KMS-11 (cell line): ENCODE data around the gene TAP2.

Source experiments
- H2AFZ ChIP-seq: fragments of 200-600 bp; sonication (generic); 2 replicates; pipeline ENCODE4 v1.6.1; 2016; ENCODE audit warnings: antibody characterized with exemption, mixed run types, low read depth
- H3K27ac ChIP-seq: fragments of 200-600 bp; sonication (generic); 2 replicates; pipeline ENCODE4 v1.6.1; 2016; ENCODE audit warnings: mild to moderate bottlenecking, mixed run types
- H3K27me3 ChIP-seq: fragments of 200-600 bp; sonication (generic); 2 replicates; pipeline ENCODE4 v1.6.1; 2017; ENCODE audit warnings: mild to moderate bottlenecking, low read depth, mixed run types, moderate library complexity; ENCODE audit not compliant: insufficient read depth
- H3K36me3 ChIP-seq: fragments of 200-600 bp; sonication (generic); 2 replicates; pipeline ENCODE4 v1.6.1; 2017; ENCODE audit warnings: mild to moderate bottlenecking, mixed run types; ENCODE audit not compliant: insufficient read depth
- H3K4me1 ChIP-seq: fragments of 200-600 bp; sonication (generic); 2 replicates; pipeline ENCODE4 v1.6.1; 2016; ENCODE audit warnings: mild to moderate bottlenecking, low read depth, mixed run types; ENCODE audit not compliant: poor library complexity, severe bottlenecking
- H3K4me2 ChIP-seq: fragments of 200-600 bp; sonication (generic); 2 replicates; pipeline ENCODE4 v1.7.0; 2016; ENCODE audit warnings: mild to moderate bottlenecking, mixed run types
- H3K4me3 ChIP-seq: fragments of 200-600 bp; sonication (generic); IDR thresholded peaks from 2 replicates; pipeline ENCODE4 v1.6.1; 2017; ENCODE audit warnings: low read depth, low read length, mixed read lengths; ENCODE audit not compliant: insufficient read depth
- H3K79me2 ChIP-seq: fragments of 200-600 bp; sonication (generic); 2 replicates; pipeline ENCODE4 v1.6.1; 2016; ENCODE audit warnings: low read depth, mixed run types; ENCODE audit not compliant: insufficient read depth
- H3K9ac ChIP-seq: fragments of 200-600 bp; sonication (generic); 2 replicates; pipeline ENCODE4 v1.6.1; 2016; ENCODE audit warnings: mild to moderate bottlenecking, mixed run types
- H4K20me1 ChIP-seq: fragments of 200-600 bp; sonication (generic); 2 replicates; pipeline ENCODE4 v1.6.1; 2016; ENCODE audit warnings: mild to moderate bottlenecking, mixed run types; ENCODE audit not compliant: insufficient read depth
- TF ChIP-seq, protein P1 (sequence below): fragments of 200-600 bp; sonication (generic); conservative IDR thresholded peaks from 2 replicates; pipeline ENCODE4 v1.6.1; 2017; ENCODE audit warnings: low read depth, mild to moderate bottlenecking, antibody characterized with exemption, low read length, moderate library complexity, mixed read lengths

The TAP2 gene

DNA sequence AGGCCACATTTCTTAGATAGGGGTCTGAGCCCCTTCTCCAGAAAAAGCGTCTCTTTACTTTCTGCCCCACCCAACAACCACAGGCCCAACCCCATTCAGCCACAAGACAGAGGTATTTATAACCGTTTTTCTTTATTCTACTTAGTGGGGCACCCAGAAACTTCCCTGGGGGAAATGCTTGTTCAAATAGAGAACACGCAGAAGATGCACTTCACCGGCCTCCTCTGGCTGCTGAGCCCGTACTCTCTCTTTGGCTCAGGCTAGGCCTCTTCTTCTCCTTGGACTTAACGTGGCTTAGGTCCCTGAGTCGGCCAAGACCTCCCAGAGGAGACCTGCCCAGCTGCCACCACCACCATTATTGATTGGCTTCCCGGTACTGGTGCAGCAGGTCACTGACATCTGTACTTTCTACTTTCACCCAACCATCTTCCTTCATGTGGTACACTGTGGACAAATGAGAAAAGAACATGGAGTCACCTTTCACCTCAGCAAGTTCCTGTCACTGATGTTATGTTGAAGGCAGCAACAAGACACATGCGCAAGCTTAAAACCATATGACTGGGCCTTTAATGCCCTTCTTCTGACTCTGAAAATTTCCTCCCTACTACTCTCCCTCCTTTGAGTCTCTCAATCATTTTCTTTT is 2.2 kb upstream of the TAP2 start:
- Histone ChIP-seq H3K79me2 (peaks cover 26% of the 10 kb centered on the region; the same call in 1 of the 2 replicates), H2AFZ (no peak overlapping the region), H4K20me1 (no peaks in the 10 kb centered on the region), H3K4me1 (peaks cover 52% of the 10 kb centered on the region), H3K4me2 (no peak overlapping the region), H3K4me3 (no peak overlapping the region), H3K9ac (no peak overlapping the region), H3K36me3 (peaks cover 3% of the 10 kb centered on the region; the same call in 1 of the 2 replicates), H3K27ac (no peak overlapping the region), H3K27me3 (no peaks in the 10 kb centered on the region)
- TF ChIP-seq, protein P1, sequence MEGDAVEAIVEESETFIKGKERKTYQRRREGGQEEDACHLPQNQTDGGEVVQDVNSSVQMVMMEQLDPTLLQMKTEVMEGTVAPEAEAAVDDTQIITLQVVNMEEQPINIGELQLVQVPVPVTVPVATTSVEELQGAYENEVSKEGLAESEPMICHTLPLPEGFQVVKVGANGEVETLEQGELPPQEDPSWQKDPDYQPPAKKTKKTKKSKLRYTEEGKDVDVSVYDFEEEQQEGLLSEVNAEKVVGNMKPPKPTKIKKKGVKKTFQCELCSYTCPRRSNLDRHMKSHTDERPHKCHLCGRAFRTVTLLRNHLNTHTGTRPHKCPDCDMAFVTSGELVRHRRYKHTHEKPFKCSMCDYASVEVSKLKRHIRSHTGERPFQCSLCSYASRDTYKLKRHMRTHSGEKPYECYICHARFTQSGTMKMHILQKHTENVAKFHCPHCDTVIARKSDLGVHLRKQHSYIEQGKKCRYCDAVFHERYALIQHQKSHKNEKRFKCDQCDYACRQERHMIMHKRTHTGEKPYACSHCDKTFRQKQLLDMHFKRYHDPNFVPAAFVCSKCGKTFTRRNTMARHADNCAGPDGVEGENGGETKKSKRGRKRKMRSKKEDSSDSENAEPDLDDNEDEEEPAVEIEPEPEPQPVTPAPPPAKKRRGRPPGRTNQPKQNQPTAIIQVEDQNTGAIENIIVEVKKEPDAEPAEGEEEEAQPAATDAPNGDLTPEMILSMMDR = no peak

DNA sequence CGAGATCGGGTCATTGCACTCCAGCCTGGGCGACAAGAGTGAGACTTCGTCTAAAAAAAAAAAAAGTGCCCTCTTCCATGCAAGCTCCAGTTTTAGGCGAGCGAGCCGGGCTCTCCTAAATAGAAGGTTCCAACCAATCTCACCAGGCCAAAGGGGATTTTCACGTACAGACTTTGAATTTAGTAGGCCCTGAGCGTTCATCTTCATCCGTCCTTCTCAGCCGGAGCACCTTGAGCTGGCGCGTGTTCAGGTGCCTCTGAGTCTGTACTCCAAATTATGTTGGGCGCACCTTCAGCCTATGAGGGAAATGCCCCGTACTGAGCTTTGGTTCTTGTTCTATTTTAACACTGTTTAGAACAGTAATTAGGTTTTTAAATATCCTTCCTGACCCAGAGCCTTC is 817 bp upstream of the TAP2 start:
- peaks cover 42% of the 10 kb centered on the region for H3K4me1 ChIP-seq
- TF ChIP-seq, protein P1 = no peak
- no peak overlapping the region for H3K4me2 ChIP-seq
- no peak overlapping the region for H2AFZ ChIP-seq
- peak overlapping the region; percentile 72; the same call in 1 of the 2 replicates for H3K27ac ChIP-seq
- no peaks in the 10 kb centered on the region for H3K27me3 ChIP-seq
- no peaks in the 10 kb centered on the region for H4K20me1 ChIP-seq
- no peak overlapping the region for H3K4me3 ChIP-seq
- H3K79me2 ChIP-seq = peaks cover 26% of the 10 kb centered on the region; the same call in 1 of the 2 replicates
- H3K9ac ChIP-seq = no peak overlapping the region
- peaks cover 3% of the 10 kb centered on the region; the same call in 1 of the 2 replicates for H3K36me3 ChIP-seq

DNA sequence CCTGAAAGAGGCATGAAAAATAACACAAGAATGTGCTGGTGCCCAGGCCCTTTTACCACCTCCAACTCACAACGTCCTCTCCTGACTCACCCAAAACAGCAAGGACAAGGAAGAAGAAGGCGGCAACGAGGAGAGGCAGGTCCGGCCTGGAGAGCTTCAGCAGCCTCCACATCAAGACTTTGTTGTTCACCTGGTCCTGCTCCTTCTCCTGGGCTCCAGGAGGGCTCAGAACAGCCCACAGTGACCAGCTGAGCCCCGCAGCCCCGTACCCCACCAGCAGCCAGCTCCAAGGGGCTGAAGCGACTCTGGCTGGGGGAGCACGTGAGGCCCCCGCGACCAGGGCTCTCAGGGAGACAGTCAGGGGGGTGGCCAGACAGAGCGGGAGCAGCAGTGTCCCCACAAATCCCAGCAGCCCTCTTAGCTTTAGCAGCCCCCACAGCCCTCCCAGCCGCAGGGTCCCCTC is 857 bp downstream of the TAP2 start:
- Histone ChIP-seq H2AFZ (peak overlapping the region; percentile 70), H3K4me1 (peaks cover 36% of the 10 kb centered on the region), H3K27ac (peak overlapping the region; percentile 72), H3K79me2 (peaks cover 17% of the 10 kb centered on the region; the same call in 1 of the 2 replicates), H3K4me3 (no peak overlapping the region), H3K27me3 (no peaks in the 10 kb centered on the region), H3K9ac (peak overlapping the region; percentile 88), H3K36me3 (peaks cover 3% of the 10 kb centered on the region; the same call in 1 of the 2 replicates), H4K20me1 (no peaks in the 10 kb centered on the region), H3K4me2 (peak overlapping the region; percentile 89)
- TF ChIP-seq, protein P1 = no peak

DNA sequence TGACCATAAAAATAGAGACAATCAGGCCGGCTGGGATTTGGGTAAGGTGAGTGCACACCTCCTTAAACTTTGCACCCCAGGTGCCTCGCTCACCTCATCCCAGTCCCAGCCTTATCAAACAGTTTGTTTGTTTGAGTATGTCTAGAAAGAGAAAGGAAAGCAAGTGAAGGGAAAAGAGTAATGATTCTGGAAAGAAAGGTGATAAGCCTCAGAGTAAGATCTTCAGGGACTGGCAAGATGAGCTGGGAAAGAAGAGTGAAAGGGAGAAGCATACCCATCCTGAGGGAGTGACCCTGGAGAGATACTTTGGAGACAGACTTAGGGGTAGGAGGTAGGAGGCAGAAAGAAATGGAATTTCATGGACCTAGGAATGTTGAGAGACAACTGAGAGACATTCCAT is 1.7 kb downstream of the TAP2 start:
- Histone ChIP-seq H3K79me2 (peaks cover 15% of the 10 kb centered on the region; the same call in 1 of the 2 replicates), H3K4me2 (peak overlapping the region; percentile 89), H2AFZ (no peak overlapping the region), H3K4me1 (peaks cover 28% of the 10 kb centered on the region), H3K27me3 (no peaks in the 10 kb centered on the region), H3K36me3 (no peaks in the 10 kb centered on the region), H3K27ac (no peak overlapping the region), H4K20me1 (no peaks in the 10 kb centered on the region), H3K4me3 (no peak overlapping the region), H3K9ac (no peak overlapping the region)
- TF ChIP-seq, protein P1 = no peak
